HEK293T (cell line): ENCODE results near the gene FOXD4.
"Not testable (repeated sequence)": the region's sequence is repeated elsewhere in the genome, so short reads cannot be mapped to it uniquely, and the experiment has no call there.

Experiments
- FOXA1 ChIP-seq: fragments of 450-650 bp; IDR thresholded peaks from 2 replicates; pipeline ENCODE4 v1.6.1; 2016; ENCODE audit warnings: mild to moderate bottlenecking
- FOXM1 ChIP-seq: fragments of 450-650 bp; IDR thresholded peaks from 2 replicates; pipeline ENCODE4 v1.6.1; 2017; ENCODE audit warnings: mild to moderate bottlenecking, borderline replicate concordance
- NFRKB ChIP-seq: fragments of 450-650 bp; IDR thresholded peaks from 2 replicates; pipeline ENCODE4 v1.6.1; 2016; ENCODE audit warnings: mild to moderate bottlenecking, moderate library complexity
- PKNOX1 ChIP-seq: fragments of 450-650 bp; IDR thresholded peaks from 2 replicates; pipeline ENCODE4 v1.6.1; 2016
- SP1 ChIP-seq: fragments of 450-650 bp; IDR thresholded peaks from 2 replicates; pipeline ENCODE4 v1.6.1; 2017
- SUZ12 ChIP-seq: fragments of 450-650 bp; IDR thresholded peaks from 2 replicates; pipeline ENCODE4 v1.6.1; 2016; ENCODE audit warnings: mild to moderate bottlenecking

DNA sequence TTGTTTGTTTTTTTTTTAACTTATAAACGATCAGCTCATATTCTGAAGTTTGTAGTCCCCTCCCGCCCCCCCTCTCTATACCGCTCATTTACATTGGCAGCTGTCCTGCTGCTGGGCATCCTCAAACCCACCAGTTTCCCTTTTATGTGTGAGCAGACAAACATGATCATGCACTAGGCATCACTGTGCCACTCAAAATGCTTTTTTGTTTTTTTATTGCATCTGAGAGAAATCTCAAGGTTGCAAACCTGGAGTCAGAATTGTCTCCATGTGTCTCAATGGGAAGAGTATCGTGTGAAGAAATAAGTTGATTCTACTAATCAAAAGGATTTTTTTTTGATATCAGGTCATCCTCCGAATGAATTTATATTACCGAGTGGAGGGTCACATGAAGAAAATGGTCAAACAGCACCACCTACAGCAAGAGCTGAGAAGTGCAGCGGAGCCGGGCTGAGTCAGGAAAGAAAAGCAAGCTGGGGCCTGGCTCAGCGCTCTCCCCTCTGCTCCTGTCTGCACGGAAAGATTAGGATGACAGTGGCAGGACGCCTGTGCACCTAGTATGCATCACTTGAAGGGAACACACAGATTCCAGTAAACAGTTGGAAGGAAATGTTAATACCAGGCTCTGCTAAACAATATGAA is 29.7 kb downstream of the FOXD4 start:
- not testable (repeated sequence) for TF ChIP-seq SP1, FOXA1, NFRKB, SUZ12, FOXM1, PKNOX1
